Neural cell (in vitro differentiated cells): ENCODE results near the gene ACP1. TPM values are rescaled to one million over a fixed set of nuclear protein-coding genes. Genes with fewer than 3 reads are reported as not detected.

ENCODE experiments used
- H2AFZ ChIP-seq: fragments of 200-600, 300-800 bp; sonication (generic), shearing (Covaris generic); 2 replicates; pipeline ENCODE4 v1.6.0; 2014; ENCODE audit warnings: low read depth, mild to moderate bottlenecking, antibody characterized with exemption, low read length, moderate library complexity
- H3F3A ChIP-seq: fragments of 200-600 bp; shearing (Covaris generic); 2 replicates; pipeline ENCODE4 v1.6.1; 2016; ENCODE audit warnings: mild to moderate bottlenecking, moderate library complexity, mixed read lengths, antibody characterized with exemption, low read length; ENCODE audit not compliant: insufficient read depth, poor library complexity, severe bottlenecking
- H3K27ac ChIP-seq: fragments of 200-600, 300-800 bp; sonication (generic), shearing (Covaris generic); 2 replicates; pipeline ENCODE4 v1.5.1; 2014; ENCODE audit warnings: mild to moderate bottlenecking, low read length, moderate library complexity
- H3K27me3 ChIP-seq: fragments of 300-800, 200-600 bp; sonication (generic), shearing (Covaris generic); 2 replicates; pipeline ENCODE4 v1.6.0; 2014; ENCODE audit warnings: mild to moderate bottlenecking, low read depth, low read length, moderate library complexity; ENCODE audit not compliant: insufficient read depth
- H3K36me3 ChIP-seq: fragments of 300-800, 200-600 bp; sonication (generic), shearing (Covaris generic); 2 replicates; pipeline ENCODE4 v1.5.1; 2014; ENCODE audit warnings: mild to moderate bottlenecking, antibody characterized with exemption, low read length, moderate library complexity; ENCODE audit not compliant: insufficient read depth
- H3K4me2 ChIP-seq: fragments of 300-800, 200-600 bp; sonication (generic), shearing (Covaris generic); 2 replicates; pipeline ENCODE4 v1.6.0; 2014; ENCODE audit warnings: mild to moderate bottlenecking, low read length
- H3K4me3 ChIP-seq: fragments of 300-800, 200-600 bp; sonication (generic), shearing (Covaris generic); 2 replicates; pipeline ENCODE4 v1.5.1; 2014; ENCODE audit warnings: mild to moderate bottlenecking, low read length, moderate library complexity
- H3K79me2 ChIP-seq: fragments of 200-600 bp; shearing (Covaris generic); replicated peaks from 2 replicates; pipeline ENCODE4 v1.6.0; 2014; ENCODE audit warnings: mild to moderate bottlenecking, low read length, moderate library complexity; ENCODE audit not compliant: insufficient read depth
- H3K9ac ChIP-seq: fragments of 300-800, 200-600 bp; sonication (generic), shearing (Covaris generic); 2 replicates; pipeline ENCODE4 v1.6.1; 2016; ENCODE audit warnings: mild to moderate bottlenecking, low read length, mixed read lengths
- H3K9me2 ChIP-seq: fragments of 200-600 bp; shearing (Covaris generic); 2 replicates; pipeline ENCODE4 v1.6.1; 2016; ENCODE audit warnings: mild to moderate bottlenecking, low read length, mixed read lengths; ENCODE audit not compliant: insufficient read depth
- H3K9me3 ChIP-seq: fragments of 200-600, 300-800 bp; sonication (generic), shearing (Covaris generic); 2 replicates; pipeline ENCODE4 v1.6.1; 2016; ENCODE audit warnings: mild to moderate bottlenecking, mixed run types, low read length, moderate library complexity, mixed read lengths
- H4K20me1 ChIP-seq: fragments of 200-600 bp; shearing (Covaris generic); 2 replicates; pipeline ENCODE4 v1.6.1; 2016; ENCODE audit warnings: mild to moderate bottlenecking, mixed run types; ENCODE audit not compliant: insufficient read depth
- CTCF ChIP-seq: fragments of 450-650 bp; IDR thresholded peaks from 2 replicates; pipeline ENCODE4 v1.5.1; 2014; ENCODE audit warnings: antibody characterized with exemption, mild to moderate bottlenecking, moderate library complexity; ENCODE audit not compliant: poor library complexity, severe bottlenecking
- EP300 ChIP-seq: fragments of 450-650 bp; conservative IDR thresholded peaks from 2 replicates; pipeline ENCODE4 v1.6.1; 2014; ENCODE audit warnings: antibody characterized with exemption, mild to moderate bottlenecking, moderate library complexity; ENCODE audit not compliant: poor library complexity, severe bottlenecking
- EZH2 ChIP-seq: fragments of 200-600, 300-800 bp; shearing (Covaris generic), sonication (generic); IDR thresholded peaks from 2 replicates; pipeline ENCODE4 v1.6.1; 2014; ENCODE audit warnings: antibody characterized with exemption, low read length, borderline replicate concordance, mild to moderate bottlenecking; ENCODE audit not compliant: insufficient read depth, poor library complexity, severe bottlenecking
- MXI1 ChIP-seq: fragments of 450-650 bp; conservative IDR thresholded peaks from 2 replicates; pipeline ENCODE4 v1.6.1; 2014; ENCODE audit warnings: antibody characterized with exemption, mild to moderate bottlenecking; ENCODE audit not compliant: poor library complexity, severe bottlenecking
- POLR2AphosphoS5 ChIP-seq: IDR thresholded peaks from 2 replicates; pipeline ENCODE4 v1.6.1; 2012
- RAD21 ChIP-seq: fragments of 450-650 bp; conservative IDR thresholded peaks from 2 replicates; pipeline ENCODE4 v1.6.1; 2014; ENCODE audit warnings: antibody characterized with exemption, mild to moderate bottlenecking, moderate library complexity
- REST ChIP-seq: IDR thresholded peaks from 2 replicates; pipeline ENCODE4 v1.6.1; 2012; ENCODE audit warnings: borderline replicate concordance
- SMC3 ChIP-seq: fragments of 450-650 bp; conservative IDR thresholded peaks from 2 replicates; pipeline ENCODE4 v1.6.1; 2014; ENCODE audit warnings: antibody characterized with exemption, mild to moderate bottlenecking, moderate library complexity; ENCODE audit not compliant: poor library complexity
- TAF1 ChIP-seq: IDR thresholded peaks from 2 replicates; pipeline ENCODE4 v1.6.1; 2012; ENCODE audit warnings: low read depth
- polyA plus RNA-seq: library from polyadenylated mRNA; depleted of rRNA; stranded (reverse); fragments of >200 nt; gene quantifications from 2 replicates; pipeline ENCODE4 v1.2.3, GENCODE V29; 2014

Gene ACP1
- polyA plus RNA-seq, 1 donor from 2014 or later, result 263 TPM

- H3K9me3 ChIP-seq, result peaks cover 9% of the 10 kb centered on the region
- no peak for TF ChIP-seq CTCF
- TF ChIP-seq RAD21, result no peak
- no peak for TF ChIP-seq POLR2AphosphoS5
- no peak for TF ChIP-seq EP300
- no peak for TF ChIP-seq TAF1
- no peak for TF ChIP-seq MXI1
- TF ChIP-seq SMC3, result no peak
- TF ChIP-seq REST, result no peak
- no peaks in the 10 kb centered on the region for H3K9me2 ChIP-seq
Observed at GRCh38 chr2:257429-257828, 7.3 kb upstream of the ACP1 start.

GRCh38 chr2:257842-258241, 6.9 kb upstream of the ACP1 start:
- H4K20me1 ChIP-seq, result no peaks in the 10 kb centered on the region
- H3K79me2 ChIP-seq, result no peaks in the 10 kb centered on the region
- no peak for TF ChIP-seq SMC3
- H3K27me3 ChIP-seq, result no peaks in the 10 kb centered on the region
- H3K9me3 ChIP-seq, result peaks cover 9% of the 10 kb centered on the region
- no peak overlapping the region for H3K27ac ChIP-seq
- H3K9ac ChIP-seq, result no peak overlapping the region
- H2AFZ ChIP-seq, result no peak overlapping the region
- no peaks in the 10 kb centered on the region for H3K36me3 ChIP-seq
- no peaks in the 10 kb centered on the region for H3F3A ChIP-seq
- H3K4me3 ChIP-seq, result no peak overlapping the region
- H3K4me2 ChIP-seq, result no peak overlapping the region
- H3K9me2 ChIP-seq, result no peaks in the 10 kb centered on the region

More at GRCh38 chr2:257429-257828, 7.3 kb upstream of the ACP1 start:
- Histone ChIP-seq H3K36me3 (no peaks in the 10 kb centered on the region), H3K4me3 (no peak overlapping the region), H3K9ac (no peak overlapping the region), H2AFZ (no peak overlapping the region), H3K27me3 (no peaks in the 10 kb centered on the region), H3K27ac (no peak overlapping the region), H4K20me1 (no peaks in the 10 kb centered on the region), H3K79me2 (no peaks in the 10 kb centered on the region), H3F3A (no peaks in the 10 kb centered on the region), H3K4me2 (no peak overlapping the region)

- H3K4me3 ChIP-seq, result no peak overlapping the region
- no peak overlapping the region for H2AFZ ChIP-seq
- H3F3A ChIP-seq, result no peaks in the 10 kb centered on the region
- peaks cover 9% of the 10 kb centered on the region for H3K9me3 ChIP-seq
- no peaks in the 10 kb centered on the region for H3K27me3 ChIP-seq
- H4K20me1 ChIP-seq, result no peaks in the 10 kb centered on the region
- TF ChIP-seq EP300 (no peak), EZH2 (no peak), RAD21 (no peak), POLR2AphosphoS5 (no peak), TAF1 (no peak), MXI1 (no peak), CTCF (no peak), SMC3 (no peak), REST (no peak)
- no peaks in the 10 kb centered on the region for H3K36me3 ChIP-seq
- H3K9ac ChIP-seq, result no peak overlapping the region
- H3K79me2 ChIP-seq, result no peaks in the 10 kb centered on the region
- no peaks in the 10 kb centered on the region for H3K9me2 ChIP-seq
- H3K27ac ChIP-seq, result no peak overlapping the region
- no peak overlapping the region for H3K4me2 ChIP-seq
Observed at GRCh38 chr2:258933-259332, 5.8 kb upstream of the ACP1 start.
